Measurements from ENCODE around the gene PODN. TPM values are rescaled to one million over a fixed set of nuclear protein-coding genes. Genes with fewer than 3 reads are reported as not detected.

Gene PODN
- total RNA-seq, 1 donor from 2014 or later = 245 TPM

DNA sequence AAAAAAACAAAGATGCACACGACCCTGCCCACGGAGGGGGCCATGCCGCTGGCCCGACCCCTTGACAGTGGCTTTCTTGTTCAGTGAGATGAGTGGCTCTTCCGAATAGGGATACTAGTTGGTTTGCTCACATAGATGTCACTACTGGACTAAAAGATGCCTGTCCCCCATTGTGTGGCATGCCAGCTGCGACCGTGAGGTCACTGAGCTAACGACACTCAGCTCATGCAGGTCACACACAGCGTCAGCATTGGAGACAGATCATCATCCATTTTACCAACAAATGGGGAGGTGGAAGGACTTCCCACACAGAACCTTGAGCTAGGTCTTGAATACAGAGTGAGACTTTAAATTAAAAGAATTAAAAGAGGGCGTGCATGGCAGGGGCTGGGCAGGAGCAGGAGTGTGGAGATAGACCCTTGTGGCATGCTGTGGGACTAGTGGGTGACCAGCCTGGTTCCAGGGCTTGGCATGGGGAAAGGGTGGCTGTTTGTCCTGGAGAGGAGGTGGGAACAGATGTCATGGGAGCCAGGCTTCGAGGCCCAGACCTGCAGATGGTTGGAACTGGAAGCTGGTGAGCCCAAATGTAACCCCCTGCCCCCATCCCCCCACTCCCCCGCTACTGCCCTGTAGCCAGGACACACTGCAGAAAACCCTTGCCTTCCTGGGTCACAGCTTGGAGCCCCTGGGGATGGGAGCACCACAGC, 68.0 kb downstream of the PODN start:
- intact Hi-C loops (cut with DNase I) = no loop called here
- peak overlapping the region in 1 of 2 donors; percentile 20 for H3K27ac ChIP-seq
- no peak for DNase-seq (ENCODE audit: low spot score in 2 of 2)

GRCh38 chr1:53130598-53130877, 68.5 kb downstream of the PODN start:
- Histone ChIP-seq H3K36me3 (no peaks in the 10 kb centered on the region), H3K4me1 (peaks cover 0 to 3% of the 10 kb centered on the region in 2 donors), H3K4me3 (no peak overlapping the region), H3K27ac (peak overlapping the region in 1 of 2 donors; percentile 20), H3K27me3 (no peaks in the 10 kb centered on the region), H3K9me3 (no peaks in the 10 kb centered on the region)
- TF ChIP-seq CTCF (IDR thresholded peaks at IDR 0.05) = no peak
- intact Hi-C loops (cut with DNase I) = no loop called here
- no peak for DNase-seq (ENCODE audit: low spot score in 2 of 2)

More for the DNA sequence above, 68.0 kb downstream of the PODN start:
- no peak for TF ChIP-seq CTCF (IDR thresholded peaks at IDR 0.05)
- Histone ChIP-seq H3K4me3 (no peak overlapping the region), H3K27me3 (no peaks in the 10 kb centered on the region), H3K36me3 (no peaks in the 10 kb centered on the region), H3K4me1 (peaks cover 0 to 1% of the 10 kb centered on the region in 2 donors), H3K9me3 (no peaks in the 10 kb centered on the region)

GRCh38 chr1:53130878-53131589, 69.0 kb downstream of the PODN start:
- no peaks in the 10 kb centered on the region for H3K9me3 ChIP-seq
- peak overlapping the region in 1 of 2 donors; percentile 20 for H3K27ac ChIP-seq
- TF ChIP-seq CTCF (IDR thresholded peaks at IDR 0.05) = no peak
- DNase-seq (ENCODE audit: low spot score in 2 of 2) = no peak
- no peaks in the 10 kb centered on the region for H3K36me3 ChIP-seq
- H3K4me1 ChIP-seq = peaks cover 0 to 3% of the 10 kb centered on the region in 2 donors
- no peak overlapping the region for H3K4me3 ChIP-seq
- H3K27me3 ChIP-seq = no peaks in the 10 kb centered on the region
- intact Hi-C loops (cut with DNase I) = no loop called here

DNA sequence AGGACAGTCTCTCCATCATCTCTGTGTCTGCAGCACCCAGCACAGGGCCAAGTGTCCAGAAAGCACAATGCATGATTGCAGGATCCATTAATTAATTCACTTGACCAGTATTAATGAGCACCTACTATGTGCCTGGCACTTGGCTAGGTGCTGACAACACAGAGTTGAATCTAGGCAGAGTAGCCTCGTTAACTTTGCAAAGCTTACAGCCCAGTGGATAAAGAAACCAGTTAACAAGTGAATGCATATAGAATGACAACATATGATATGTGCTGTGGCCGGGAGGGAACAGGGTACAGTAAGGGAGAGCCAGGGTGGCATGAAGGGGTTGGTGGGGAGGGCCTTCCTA, 69.6 kb downstream of the PODN start:
- intact Hi-C loops (cut with DNase I) = no loop called here
- DNase-seq (ENCODE audit: low spot score in 2 of 2) = no peak
- no peak overlapping the region for H3K27ac ChIP-seq

DNA sequence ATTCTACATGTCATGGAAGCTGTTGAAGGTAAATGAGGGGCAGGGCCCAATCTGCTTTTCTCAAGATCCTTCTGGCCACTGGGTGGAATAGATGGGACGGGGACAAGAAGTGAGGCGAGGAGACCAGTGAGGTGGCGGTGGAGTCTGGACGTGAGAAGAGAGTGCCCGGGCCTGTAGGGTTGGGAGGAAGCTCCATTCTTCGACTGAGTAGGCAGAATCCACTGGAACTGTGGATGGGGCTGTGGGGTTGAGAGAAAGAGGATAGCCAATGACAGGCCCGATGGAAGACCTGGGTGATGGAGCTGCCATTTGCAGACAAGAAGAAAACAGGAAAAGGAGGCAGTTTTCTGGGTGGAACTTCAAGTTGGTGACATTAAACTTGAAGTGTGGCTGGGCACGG, 70.2 kb downstream of the PODN start:
- no peak for TF ChIP-seq CTCF (IDR thresholded peaks at IDR 0.05)
- intact Hi-C loops (cut with DNase I) = no loop called here
- no peak for DNase-seq (ENCODE audit: low spot score in 2 of 2)

More for the DNA sequence above, 69.6 kb downstream of the PODN start:
- no peaks in the 10 kb centered on the region for H3K27me3 ChIP-seq
- H3K9me3 ChIP-seq = no peaks in the 10 kb centered on the region
- H3K4me3 ChIP-seq = no peak overlapping the region
- H3K36me3 ChIP-seq = no peaks in the 10 kb centered on the region
- no peak for TF ChIP-seq CTCF (IDR thresholded peaks at IDR 0.05)
- H3K4me1 ChIP-seq = peaks cover 0 to 3% of the 10 kb centered on the region in 2 donors

More for the DNA sequence above, 70.2 kb downstream of the PODN start:
- Histone ChIP-seq H3K27me3 (no peaks in the 10 kb centered on the region), H3K4me3 (no peak overlapping the region), H3K27ac (no peak overlapping the region), H3K4me1 (peaks cover 0 to 3% of the 10 kb centered on the region in 2 donors), H3K9me3 (no peaks in the 10 kb centered on the region), H3K36me3 (no peaks in the 10 kb centered on the region)

Measured in ascending aorta (tissue), 2 donors.